HG02870 (cell line): ENCODE results near the gene CRYBG1.

Experiments used
- ATAC-seq: cut with Tn5 transposase; IDR thresholded peaks from one replicate; pipeline ENCODE4 v1.9.1; 2021; ENCODE audit warnings: mild to moderate bottlenecking, moderate library complexity; ENCODE audit not compliant: unreplicated experiment

CRYBG1 gene

GRCh38 chr6:106360410-106360988 lies at the start of gene CRYBG1:
TSS of gene CRYBG1 (plus strand) at chr6:106360717. CDS start at chr6:106360909, 192 bp downstream.
- peak; percentile 61 for ATAC-seq

GRCh38 chr6:106315765-106316374 lies 44.6 kb upstream of the CRYBG1 start:
- no peak for ATAC-seq

- peak; percentile 55 for ATAC-seq
Measured at GRCh38 chr6:106316375-106316766, 44.1 kb upstream of the CRYBG1 start.

DNA sequence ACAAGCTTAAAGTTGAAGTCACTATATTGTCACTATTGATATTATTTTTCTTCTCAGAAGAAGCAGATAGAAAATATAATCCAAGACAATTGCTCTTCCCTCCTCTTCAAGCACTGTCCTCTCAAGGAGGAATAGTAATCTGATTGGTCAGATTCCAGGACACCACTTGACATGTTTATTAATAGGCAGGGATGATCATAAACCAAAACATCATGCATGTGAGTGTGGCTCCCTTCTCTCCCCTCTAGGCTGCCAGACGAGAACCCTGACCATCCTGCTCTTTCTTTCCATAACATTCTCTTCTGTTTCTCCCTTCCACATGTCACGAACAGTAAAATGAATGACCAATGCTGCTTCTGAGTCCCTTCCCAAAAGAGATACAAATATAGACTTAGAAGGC lies 42.5 kb upstream of the CRYBG1 start:
- ATAC-seq, result no peak

GRCh38 chr6:106318851-106319250 lies 41.7 kb upstream of the CRYBG1 start:
- no peak for ATAC-seq

DNA sequence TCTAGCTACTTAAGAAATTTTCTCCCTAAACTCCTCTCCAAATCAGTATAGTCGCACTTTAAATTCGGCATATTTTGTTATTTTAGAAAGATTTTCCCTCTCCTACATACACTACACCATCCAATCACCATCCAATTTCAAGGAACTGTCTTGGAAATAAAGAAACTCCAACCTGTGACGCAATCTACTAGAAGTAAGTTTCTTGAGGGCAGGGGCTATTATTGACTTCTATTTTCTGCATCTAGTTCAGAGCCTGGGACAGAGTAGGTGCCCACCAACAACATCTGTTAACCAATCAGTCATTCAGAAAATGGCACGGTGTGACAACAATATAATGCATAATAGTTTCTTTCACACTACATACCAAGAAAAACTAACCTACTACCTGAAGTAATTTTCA lies 38.6 kb upstream of the CRYBG1 start:
- ATAC-seq, result no peak

- ATAC-seq, result no peak
Measured at GRCh38 chr6:106324726-106325335, 35.7 kb upstream of the CRYBG1 start.

DNA sequence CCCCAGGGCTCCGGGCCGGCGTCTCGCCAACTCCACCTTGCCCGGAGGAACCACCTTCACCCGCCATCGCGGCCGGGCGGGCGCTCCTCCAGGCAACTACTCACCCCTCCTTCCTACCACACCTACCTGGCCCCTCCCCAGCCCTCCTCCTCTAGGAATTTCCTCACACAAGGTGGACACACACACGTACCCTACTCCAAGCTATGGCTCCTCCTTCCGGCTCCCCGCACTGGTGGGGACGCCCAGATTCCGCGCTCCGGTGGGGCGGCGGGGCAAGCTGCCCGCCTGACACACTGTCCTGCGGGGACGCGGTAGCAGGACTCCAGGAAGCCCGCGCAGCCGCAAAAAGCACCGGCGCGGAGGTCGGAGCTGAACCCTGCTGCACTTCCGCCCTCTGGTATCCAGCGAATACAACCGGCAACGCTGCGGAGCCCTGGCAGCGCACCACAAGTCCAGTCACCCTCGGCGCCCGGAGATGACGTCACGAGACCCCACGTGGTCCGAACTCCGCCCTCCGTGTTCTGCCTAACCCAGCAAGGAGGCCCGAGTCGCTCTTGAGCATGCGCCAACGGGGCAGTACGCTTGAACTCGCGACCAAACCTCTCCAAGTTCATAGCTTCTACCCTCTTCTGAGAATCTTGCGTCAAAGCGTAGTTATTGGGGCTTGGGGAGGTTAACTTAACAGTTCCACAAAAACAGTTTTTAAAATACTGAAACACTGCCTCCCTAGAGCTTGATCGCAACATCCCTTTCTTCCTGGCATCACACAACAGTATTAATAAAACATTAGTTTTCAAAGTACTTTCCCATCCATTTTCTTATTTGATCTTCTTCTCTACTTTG lies 35.0 kb upstream of the CRYBG1 start, which contains the start of gene ATG5:
Gene ATG5 (minus strand): TSS at position 425 of the 843 bp plus-strand sequence. CDS start 9,552 bp downstream, outside the sequence.
- ATAC-seq, result peak; percentile 93

- no peak for ATAC-seq
Measured at GRCh38 chr6:106334646-106335448, 25.7 kb upstream of the CRYBG1 start.

GRCh38 chr6:106339334-106340029 lies 21.0 kb upstream of the CRYBG1 start:
- ATAC-seq, result no peak

DNA sequence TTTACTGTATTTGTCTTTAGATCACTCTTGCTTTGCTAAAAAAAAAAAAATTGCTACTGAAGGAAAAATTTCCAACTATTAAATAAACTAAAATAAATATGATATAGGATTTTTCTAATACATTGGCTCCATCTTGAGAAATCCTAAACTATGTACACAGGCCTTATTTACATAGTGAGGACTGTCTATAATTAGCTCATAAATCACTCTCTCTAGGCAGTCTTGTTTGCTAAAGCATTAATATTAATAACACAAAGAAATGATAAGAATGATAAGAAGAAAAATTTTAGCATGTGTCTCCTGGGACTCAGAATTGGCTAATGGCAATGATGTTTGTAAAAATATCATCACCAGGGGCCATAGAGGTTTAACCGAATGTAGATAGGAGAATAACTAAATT lies 13.3 kb upstream of the CRYBG1 start:
- ATAC-seq, result no peak

DNA sequence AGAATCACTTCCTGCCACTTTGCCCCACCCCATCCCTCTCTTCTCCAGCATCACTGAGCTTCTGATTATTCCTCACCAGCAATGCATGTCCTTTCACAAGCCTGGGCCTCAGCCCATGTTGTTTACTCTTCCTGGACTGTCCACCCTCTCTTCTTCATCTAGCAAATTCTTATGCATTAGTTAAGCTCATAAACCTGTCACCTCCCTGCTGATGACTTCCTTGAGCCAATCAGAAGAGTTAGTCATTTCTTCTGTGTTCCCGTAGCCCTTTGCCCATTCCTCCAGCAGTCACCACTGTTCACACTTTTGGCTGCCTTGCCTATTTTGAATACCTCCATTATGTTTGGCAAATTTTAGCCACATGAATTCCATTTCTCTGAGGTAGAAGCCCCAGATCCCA lies 4.1 kb upstream of the CRYBG1 start:
- ATAC-seq, result no peak

DNA sequence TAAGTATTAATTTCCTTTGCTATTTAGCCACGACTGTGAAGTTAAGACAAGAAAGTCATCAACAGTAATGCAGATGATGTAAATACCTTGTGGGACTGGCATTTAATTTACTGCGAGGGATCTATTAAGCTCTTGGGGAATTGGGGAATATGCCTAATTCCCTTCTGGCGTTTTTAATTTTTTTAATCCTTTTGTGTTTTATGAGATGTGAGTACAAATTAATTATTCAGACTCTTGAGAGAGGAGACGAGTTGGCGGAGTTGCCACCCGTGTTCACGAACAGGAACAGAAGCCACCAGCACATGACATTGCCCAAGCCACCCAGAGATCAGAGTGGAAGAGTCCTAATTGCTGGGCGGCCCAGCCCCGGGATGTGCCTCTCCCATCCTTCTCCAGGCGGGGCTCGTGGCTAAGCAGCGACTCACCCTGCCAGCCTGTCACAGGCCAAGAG lies 533 bp upstream of the CRYBG1 start:
- ATAC-seq, result no peak

GRCh38 chr6:106360989-106361430 lies 493 bp downstream of the CRYBG1 start:
- ATAC-seq, result peak; percentile 34

GRCh38 chr6:106363401-106364138 lies 3.1 kb downstream of the CRYBG1 start:
- no peak for ATAC-seq

DNA sequence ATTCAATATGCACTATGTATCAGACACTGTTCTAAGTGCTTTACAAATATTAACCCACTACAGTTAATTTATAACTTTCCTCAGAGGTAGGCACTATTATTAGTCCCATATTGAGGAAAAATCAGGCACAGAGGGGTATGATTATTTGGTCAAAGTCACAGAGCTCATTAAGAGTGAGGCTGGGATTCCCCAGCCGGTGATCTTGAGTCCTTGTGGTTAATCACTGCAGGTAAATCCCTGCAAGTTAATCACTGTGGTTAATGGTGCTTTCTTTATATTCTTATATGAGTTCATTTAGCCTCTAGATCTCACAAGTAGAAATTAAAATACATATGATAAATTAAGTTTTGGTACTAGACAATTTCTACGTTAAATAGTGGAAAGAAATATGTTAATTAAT lies 9.2 kb downstream of the CRYBG1 start:
- no peak for ATAC-seq

DNA sequence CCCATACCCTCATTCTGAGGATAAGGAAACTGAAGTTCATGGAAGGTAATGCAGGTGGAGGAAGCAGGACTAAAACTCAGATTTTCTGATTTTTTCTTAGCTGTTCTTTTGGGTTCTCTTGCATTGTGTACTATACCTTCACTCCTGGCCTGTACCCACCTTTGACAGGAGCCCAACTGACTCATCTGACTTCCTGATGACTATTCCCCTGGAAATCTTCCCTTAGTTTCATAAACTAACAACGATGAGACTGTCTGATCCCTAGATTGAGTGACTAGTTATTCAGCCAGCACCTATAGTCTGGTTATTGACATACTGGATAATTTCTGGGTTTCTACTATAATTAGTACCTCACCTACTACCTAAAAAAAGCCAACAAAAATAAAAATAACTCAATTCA lies 10.1 kb downstream of the CRYBG1 start:
- ATAC-seq, result no peak

DNA sequence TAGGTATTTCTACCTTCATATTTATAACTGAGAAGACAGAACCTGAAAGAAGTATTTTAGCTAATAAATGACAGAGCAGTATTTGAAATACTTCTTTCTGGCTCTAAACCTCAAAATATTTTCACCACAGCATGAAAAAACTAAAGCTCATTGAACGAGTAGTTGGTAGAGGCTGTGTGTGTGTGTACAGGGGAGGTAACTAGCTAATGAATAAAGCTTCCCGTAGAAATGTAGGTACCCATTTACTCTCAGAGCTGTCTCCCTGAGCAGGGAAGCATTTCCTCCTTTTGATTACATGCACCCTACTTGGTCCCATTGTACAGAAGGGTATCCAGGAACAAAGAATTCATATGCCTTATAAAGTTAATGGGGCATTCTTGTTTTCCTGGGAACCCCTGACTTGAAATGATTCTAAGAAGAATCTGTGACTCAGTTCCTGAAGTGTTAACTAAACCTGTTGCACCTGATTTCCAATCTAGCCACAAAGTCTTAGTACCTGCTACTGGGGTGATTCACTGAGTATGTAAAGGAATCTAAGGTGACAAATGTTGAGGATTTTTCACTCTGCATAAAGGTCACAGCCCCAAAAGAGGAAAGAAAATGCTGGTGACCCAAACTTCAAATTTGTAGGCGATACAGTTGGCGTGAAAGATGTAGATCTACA lies 12.5 kb downstream of the CRYBG1 start:
- ATAC-seq, result no peak
